Transverse colon (tissue), 3 donors: ENCODE results near the gene DNAH3.
"Not testable (repeated sequence)": the region's sequence is repeated elsewhere in the genome, so short reads cannot be mapped to it uniquely, and the experiment has no call there.

Source experiments
- EP300 ChIP-seq: sonication (generic); formaldehyde crosslinking; IDR thresholded peaks from one replicate; pipeline ENCODE4 v1.6.1; 2017; ENCODE audit warnings: antibody characterized with exemption, low read depth
- POLR2AphosphoS5 ChIP-seq, 3 donors: sonication (generic); formaldehyde crosslinking; IDR thresholded peaks; one replicate each; pipeline ENCODE4 v1.6.1; 2016; ENCODE audit warnings: antibody characterized with exemption in 3 of 3

GRCh38 chr16:21048091-21048912 is 102.3 kb downstream of the DNAH3 start:
- not testable (repeated sequence) for TF ChIP-seq EP300; POLR2AphosphoS5 (IDR thresholded peaks at IDR 0.05)
